GM18499 (cell line): ENCODE measurements around the gene SLC25A19.
"Not testable (repeated sequence)": the region's sequence is repeated elsewhere in the genome, so short reads cannot be mapped to it uniquely, and the experiment has no call there.

ENCODE experiments used
- ATAC-seq: cut with Tn5 transposase; IDR thresholded peaks from one replicate; pipeline ENCODE4 v1.9.1; 2021; ENCODE audit warnings: moderate number of reproducible peaks; ENCODE audit not compliant: insufficient read depth, unreplicated experiment

Gene SLC25A19

DNA sequence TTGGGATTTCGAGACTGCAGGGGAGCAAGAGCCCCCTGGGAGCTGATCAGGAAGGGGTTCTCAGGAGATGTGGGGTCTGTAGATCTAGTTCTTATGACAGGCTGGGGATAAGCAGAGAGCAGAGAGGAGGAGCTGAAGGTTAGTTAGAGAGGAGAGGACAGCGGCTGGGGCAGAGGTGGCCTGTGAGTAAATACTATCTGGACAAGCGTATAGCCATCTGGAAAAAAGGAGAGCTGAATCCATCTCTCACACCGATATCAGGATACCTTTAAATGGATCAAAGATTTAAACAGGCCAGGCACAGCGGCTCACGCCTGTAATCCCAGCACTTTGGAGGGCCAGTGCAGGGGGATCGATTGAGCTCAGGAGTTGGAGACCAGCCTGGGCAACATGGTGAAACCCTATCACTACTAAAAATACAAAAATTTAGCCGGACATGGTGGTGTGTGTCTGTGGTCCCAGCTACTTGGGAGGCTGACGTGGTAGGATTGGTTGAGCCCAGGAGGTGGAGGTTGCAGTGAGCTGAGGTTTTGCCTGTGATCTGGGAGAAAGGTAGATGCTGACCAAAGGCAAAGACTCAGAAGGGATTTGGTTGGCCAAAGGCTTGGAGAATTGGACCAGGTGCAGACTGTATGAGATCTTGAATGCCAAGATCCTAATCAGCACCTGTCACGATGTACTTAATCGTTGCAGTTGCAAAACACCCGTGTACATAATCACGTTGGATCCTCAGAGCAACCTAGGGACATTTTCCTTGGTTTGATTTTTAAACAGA is 18.9 kb upstream of the SLC25A19 start:
- no peak for ATAC-seq

DNA sequence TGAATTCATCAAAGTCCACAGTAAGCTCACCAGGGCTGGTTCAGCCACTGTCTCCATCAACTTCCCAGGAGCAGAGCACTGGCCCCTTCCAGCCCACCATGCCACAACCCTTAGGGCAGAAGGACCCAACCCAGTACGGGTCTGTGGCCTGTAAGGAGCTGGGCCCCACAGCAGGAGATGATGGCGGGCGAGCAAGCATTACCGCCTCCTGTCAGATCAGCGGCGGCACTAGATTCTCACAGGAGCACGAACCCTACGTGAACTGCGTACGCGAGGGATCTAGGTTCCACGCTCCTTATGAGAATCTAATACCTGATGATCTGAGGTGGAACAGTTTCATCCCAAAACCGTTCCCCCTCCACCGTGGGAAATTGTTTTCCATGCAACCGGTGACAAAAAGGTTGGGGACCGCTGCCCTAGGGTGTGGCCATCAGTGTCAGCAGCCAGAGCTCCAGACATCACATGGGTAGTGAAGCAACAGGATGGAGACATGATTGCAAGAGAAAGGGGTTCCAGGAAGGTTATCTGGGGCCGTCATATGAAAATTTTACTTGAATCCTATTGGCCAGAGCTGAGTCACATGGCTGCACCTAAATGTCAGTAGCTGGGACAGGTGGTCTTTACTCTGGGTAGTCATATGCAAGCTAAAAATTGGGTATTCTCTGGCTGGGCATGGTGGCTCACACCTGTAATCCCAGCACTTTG is 12.4 kb upstream of the SLC25A19 start:
- no peak for ATAC-seq

GRCh38 chr17:75301049-75301448 is 11.8 kb upstream of the SLC25A19 start:
- no peak for ATAC-seq

- no peak for ATAC-seq
Measured at GRCh38 chr17:75300280-75300679, 11.0 kb upstream of the SLC25A19 start.

GRCh38 chr17:75295201-75296158 is 6.2 kb upstream of the SLC25A19 start:
- ATAC-seq = peak; percentile 60

- ATAC-seq = not testable (repeated sequence)
Measured at GRCh38 chr17:75292810-75293448, 3.7 kb upstream of the SLC25A19 start.

DNA sequence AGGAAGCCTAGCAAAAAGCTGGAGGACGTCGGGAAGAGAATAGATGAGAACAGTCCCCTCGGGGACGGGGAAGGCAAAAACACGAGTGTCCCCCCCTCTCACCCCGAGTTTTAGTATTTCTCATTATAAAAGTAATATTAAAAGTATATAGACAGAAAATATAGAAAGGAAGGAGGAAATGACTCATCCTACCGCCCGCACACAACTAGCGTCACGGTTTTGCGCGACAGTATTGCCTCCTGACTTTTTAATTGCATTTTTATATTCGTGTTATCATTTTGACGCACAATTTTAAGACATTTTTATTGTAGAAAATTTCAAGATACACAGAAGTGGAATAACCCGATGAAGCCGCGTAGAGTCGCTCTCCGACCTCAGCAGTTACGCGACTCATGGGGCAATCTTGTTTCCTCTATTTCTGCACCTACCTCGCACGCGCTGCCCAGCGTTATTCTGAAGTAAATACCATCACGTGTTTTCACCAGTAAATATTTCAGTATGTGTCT is 652 bp upstream of the SLC25A19 start:
- ATAC-seq = peak; percentile 10

- ATAC-seq = no peak
Measured at GRCh38 chr17:75288770-75289114, 491 bp downstream of the SLC25A19 start.

DNA sequence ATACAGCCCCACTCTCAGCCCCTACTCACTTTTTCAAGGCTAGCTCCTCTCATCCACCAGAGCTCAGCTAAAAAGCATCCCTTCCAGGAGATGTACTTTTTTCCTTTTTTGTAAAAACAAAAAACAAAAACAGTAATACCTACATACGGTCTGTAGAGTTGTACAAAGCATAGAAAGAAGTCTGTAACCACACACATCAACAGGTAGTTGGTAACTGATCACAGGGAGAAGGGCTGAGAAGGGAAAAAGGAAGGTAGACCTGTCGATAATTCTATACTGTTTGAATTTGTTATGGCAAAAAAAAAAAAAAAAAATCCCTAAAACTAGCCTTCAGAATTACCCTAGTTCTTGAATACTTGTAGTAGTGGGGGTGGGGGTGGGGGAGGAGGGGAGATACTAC is 874 bp downstream of the SLC25A19 start:
- ATAC-seq = no peak

- ATAC-seq = no peak
Measured at GRCh38 chr17:75287221-75287620, 2.0 kb downstream of the SLC25A19 start.

- ATAC-seq = no peak
Measured at GRCh38 chr17:75285123-75285522, 4.1 kb downstream of the SLC25A19 start.

DNA sequence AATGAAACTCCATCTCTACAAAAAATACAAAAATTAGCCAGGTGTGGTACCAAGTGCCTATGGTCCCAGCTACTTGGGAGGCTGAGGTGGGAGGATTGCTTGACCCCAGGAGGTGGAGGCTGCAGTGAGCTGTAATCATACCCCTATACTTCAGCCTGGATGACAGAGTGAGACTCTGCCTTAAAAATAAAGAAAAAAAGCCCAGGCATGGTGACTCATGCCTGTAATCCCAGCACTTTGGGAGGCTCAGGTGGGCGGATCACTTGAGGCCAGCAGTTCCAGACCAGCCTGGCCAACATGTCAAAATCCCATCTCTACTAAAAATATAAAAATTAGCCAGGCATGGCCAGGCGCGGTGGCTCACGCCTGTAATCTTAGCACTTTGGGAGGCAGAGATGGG is 9.0 kb downstream of the SLC25A19 start:
- not testable (repeated sequence) for ATAC-seq

GRCh38 chr17:75277664-75278071 is 11.6 kb downstream of the SLC25A19 start:
- no peak for ATAC-seq

DNA sequence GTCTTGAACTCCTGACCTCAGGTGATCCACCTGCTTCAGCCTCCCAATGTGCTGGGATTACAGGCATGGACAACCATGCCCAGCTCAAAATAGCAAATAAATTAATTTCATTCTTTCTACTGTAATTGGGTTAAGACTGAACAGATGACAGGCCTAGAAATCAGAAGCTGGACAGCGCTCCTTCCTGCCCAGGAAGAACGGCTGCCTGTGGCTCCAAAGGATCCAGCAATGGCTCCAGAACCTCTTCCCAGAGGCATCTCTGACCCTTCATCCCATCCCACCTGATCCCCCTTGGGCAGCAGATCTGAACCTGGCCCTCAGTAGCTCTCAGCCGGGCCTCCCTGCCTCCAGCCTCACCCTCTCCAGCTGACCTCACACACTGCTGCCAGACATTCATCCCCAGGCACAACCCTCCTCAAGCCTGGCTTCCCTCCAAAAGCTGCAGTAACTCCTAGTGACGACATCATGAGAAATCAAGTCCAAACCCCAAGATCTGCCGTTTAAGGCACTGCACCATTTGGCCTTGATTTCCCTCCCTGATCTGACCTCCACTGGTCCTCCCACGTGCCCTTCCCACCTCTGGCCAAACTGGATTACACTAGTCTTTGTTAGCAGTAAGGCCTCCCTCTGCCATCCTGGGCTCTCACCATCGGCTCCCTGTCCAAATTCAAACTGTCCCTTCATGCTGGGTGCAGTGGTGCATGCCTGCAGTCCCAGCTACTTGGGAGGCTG is 15.1 kb downstream of the SLC25A19 start:
- no peak for ATAC-seq

DNA sequence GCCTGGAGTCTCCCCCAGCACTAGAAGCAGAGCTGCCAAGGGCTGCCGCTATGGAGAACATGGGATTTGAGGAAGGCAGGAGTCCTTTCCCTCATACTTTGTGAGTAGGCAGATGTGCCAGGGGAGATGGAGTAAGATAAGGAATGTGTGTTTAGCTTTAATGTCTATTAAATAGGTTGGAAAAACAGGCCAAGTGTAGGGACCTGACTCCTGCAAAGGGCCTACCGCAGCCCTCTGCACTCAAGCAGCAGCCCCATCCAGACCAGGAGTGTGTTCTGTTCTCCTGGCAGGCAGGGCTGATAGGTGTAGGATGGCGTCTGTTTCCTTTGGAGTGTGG is 16.4 kb downstream of the SLC25A19 start:
- no peak for ATAC-seq

DNA sequence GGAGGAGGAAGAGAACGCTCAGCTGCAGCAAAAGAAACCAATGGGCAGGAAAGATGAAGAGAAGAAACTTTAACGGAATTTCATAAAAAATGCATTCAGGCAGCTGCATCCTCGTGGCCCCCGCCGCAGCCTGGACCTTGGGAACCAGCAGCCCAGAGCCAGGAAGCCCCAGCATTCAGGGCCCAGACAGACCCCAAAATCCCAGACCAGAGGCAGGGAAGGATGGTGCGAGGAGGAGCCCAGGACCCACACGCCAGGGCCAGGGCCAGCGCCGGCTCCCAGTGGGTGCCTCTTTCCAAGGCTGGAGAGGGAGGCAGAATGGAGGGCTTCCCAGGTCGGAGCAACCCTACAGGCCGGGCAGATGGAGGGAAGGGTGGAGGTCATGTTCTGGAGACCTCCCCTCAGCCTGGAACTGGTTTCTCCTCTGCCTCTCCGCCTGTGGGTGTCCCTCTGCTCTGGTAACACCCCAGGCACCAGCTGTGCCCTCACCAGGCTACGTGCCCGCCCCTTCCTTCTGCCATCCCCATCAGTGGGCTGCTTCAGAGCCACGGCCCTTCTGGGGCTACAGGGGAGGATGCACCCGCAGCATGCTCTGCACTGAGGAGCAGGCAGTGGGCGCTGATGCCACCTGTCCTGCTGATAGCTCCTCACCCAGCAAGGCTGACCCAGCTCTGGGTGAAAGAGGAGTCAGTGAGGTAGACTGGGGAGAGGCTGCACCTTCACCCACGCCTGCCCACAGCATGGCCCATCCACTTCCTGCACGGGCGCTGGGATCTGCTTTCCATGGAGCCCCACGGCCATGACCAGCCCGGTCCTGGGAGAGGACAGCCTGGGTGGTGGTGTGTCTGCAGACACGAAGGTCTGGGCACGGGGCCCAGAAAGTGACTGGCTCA is 17.0 kb downstream of the SLC25A19 start:
- no peak for ATAC-seq

- ATAC-seq = no peak
Measured at GRCh38 chr17:75271233-75271954, 17.8 kb downstream of the SLC25A19 start.

DNA sequence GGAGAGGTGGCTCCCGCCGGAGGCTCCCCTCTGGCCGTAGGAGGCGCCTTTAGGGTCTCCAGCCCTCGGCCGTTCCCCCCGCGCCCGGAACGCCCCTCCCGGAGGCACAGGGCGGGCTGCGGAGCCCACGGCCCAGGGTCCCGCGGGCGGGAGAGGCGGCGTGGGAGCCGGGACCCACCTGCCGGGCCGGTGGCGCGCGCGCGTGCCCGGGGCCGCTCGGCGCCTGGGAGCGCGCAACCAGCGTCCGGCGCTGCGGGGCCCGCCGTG is 18.3 kb downstream of the SLC25A19 start, which contains the start of gene MIF4GD:
Gene MIF4GD (minus strand): TSS at position 266 of the 267 bp plus-strand sequence. CDS start 1,036 bp downstream, outside the sequence.
- no peak for ATAC-seq
